Panc1 (cell line): ENCODE data around the gene COIL. TPM values are rescaled to one million over a fixed set of nuclear protein-coding genes. Genes with fewer than 3 reads are reported as not detected.

Source experiments
- ATAC-seq: fragments of 200-7000 bp; cut with Tn5 transposase; 2 replicates; pipeline ENCODE4 v1.9.1; 2020; ENCODE audit warnings: mild to moderate bottlenecking, moderate library complexity
- BruUV-seq: library from RNA; stranded (reverse); fragments of 400-500 nt; replicated peaks from 2 replicates; lab custom pipeline; 2021; lab: Mats Ljungman, UMichigan
- CTCF ChIA-PET: fragments of 300-600 bp; sonication (Branson Sonifier 250); formaldehyde crosslinking; loops from one replicate; lab custom pipeline; 2022; ENCODE audit warnings: antibody characterized with exemption; lab: Charles Lee
- POLR2A ChIA-PET: fragments of 300-600 bp; sonication (Branson Sonifier 250); formaldehyde crosslinking; loops from one replicate; lab custom pipeline; 2022; ENCODE audit warnings: antibody characterized with exemption; lab: Charles Lee
- DNase-seq: peaks from one replicate; pipeline ENCODE4 v3.0.0-alpha.2; 2010; ENCODE audit warnings: low read depth, low spot score
- H3K27ac ChIP-seq: 2 replicates; pipeline ENCODE4 v1.5.1; 2011; ENCODE audit warnings: mild to moderate bottlenecking, low read length, inconsistent platforms
- H3K27me3 ChIP-seq: fragments of 200-500 bp; sonication (Bioruptor generic); 2 replicates; pipeline ENCODE4 v1.6.0; 2014; ENCODE audit warnings: low read length, inconsistent platforms; ENCODE audit not compliant: control insufficient read depth, insufficient read depth
- H3K36me3 ChIP-seq: fragments of 200-500 bp; sonication (Bioruptor generic); 2 replicates; pipeline ENCODE4 v1.5.1; 2014; ENCODE audit warnings: inconsistent platforms, mild to moderate bottlenecking, low read length, moderate library complexity; ENCODE audit not compliant: control insufficient read depth, insufficient read depth
- H3K4me1 ChIP-seq: 2 replicates; pipeline ENCODE4 v1.5.1; 2011; ENCODE audit warnings: inconsistent platforms, mild to moderate bottlenecking, low read length, moderate library complexity; ENCODE audit not compliant: control insufficient read depth, insufficient read depth
- H3K4me3 ChIP-seq, 2 experiments: 2 replicates each; pipeline ENCODE4 v1.5.1; 2011 to 2012; ENCODE audit warnings: low read depth in 2 of 2, low read length in 2 of 2, mild to moderate bottlenecking in 2 of 2, inconsistent platforms in 1 of 2, moderate library complexity in 1 of 2
- H3K9me3 ChIP-seq: fragments of 200-500 bp; sonication (Bioruptor generic); 2 replicates; pipeline ENCODE4 v1.5.1; 2014; ENCODE audit warnings: low read depth, mild to moderate bottlenecking, inconsistent platforms, low read length, moderate library complexity; ENCODE audit not compliant: control insufficient read depth, insufficient read depth
- POLR2AphosphoS5 ChIP-seq: IDR thresholded peaks from 2 replicates; pipeline ENCODE4 v1.6.1; 2012; ENCODE audit warnings: mild to moderate bottlenecking, low read depth, low read length, moderate library complexity
- REST ChIP-seq, 2 experiments: IDR thresholded peaks; 2 replicates each; pipeline ENCODE4 v1.6.1; 2011 to 2012; ENCODE audit warnings: low read depth in 2 of 2, control low read depth in 1 of 2, low read length in 1 of 2, mild to moderate bottlenecking in 1 of 2, moderate library complexity in 1 of 2; ENCODE audit not compliant: insufficient read depth in 1 of 2
- SIN3A ChIP-seq: IDR thresholded peaks from 2 replicates; pipeline ENCODE4 v1.6.1; 2012; ENCODE audit warnings: low read depth, mild to moderate bottlenecking, low read length, moderate library complexity, borderline replicate concordance; ENCODE audit not compliant: insufficient read depth
- TCF7L2 ChIP-seq: IDR thresholded peaks from 2 replicates; pipeline ENCODE4 v1.6.1; 2011; ENCODE audit warnings: mild to moderate bottlenecking, low read depth, low read length, inconsistent platforms
- in situ Hi-C: cut with HindIII; loops from 2 replicates; pipeline ENCODE4 v1.10.0; 2016; ENCODE audit warnings: low sequenced_read_pairs, low pct_unique_long_range_greater_than_20kb
- intact Hi-C: fragments of 100-400 bp; cut with micrococcal nuclease; formaldehyde crosslinking; loops from one replicate; pipeline ENCODE4 v1.10.0; 2022; ENCODE audit not compliant: unreplicated experiment
- total RNA-seq: library from RNA; stranded (reverse); gene quantifications from one replicate; pipeline ENCODE4 v1.2.1, GENCODE V29; 2021; ENCODE audit not compliant: unreplicated experiment
- TF ChIP-seq, protein P1 (sequence below): fragments of 450-650 bp; IDR thresholded peaks from 2 replicates; pipeline ENCODE4 v1.5.1; 2017; ENCODE audit warnings: mild to moderate bottlenecking

COIL gene
- total RNA-seq, 1 experiment from 2014 or later, result 32.9 TPM

GRCh38 chr17:56896217-56896967, 64.5 kb downstream of the COIL start:
- ChIA-PET POLR2A (no interaction called here), CTCF (no interaction called here)
- BruUV-seq, result no TSS peak
- no peak for TF ChIP-seq TCF7L2
- no peak for TF ChIP-seq SIN3A
- TF ChIP-seq REST (IDR thresholded peaks at IDR 0.05; ENCODE audit: insufficient read depth in 1 of 2, low read depth in 2 of 2, low read length in 1 of 2), result no peak
- no peak for TF ChIP-seq POLR2AphosphoS5
- TF ChIP-seq, protein P1, sequence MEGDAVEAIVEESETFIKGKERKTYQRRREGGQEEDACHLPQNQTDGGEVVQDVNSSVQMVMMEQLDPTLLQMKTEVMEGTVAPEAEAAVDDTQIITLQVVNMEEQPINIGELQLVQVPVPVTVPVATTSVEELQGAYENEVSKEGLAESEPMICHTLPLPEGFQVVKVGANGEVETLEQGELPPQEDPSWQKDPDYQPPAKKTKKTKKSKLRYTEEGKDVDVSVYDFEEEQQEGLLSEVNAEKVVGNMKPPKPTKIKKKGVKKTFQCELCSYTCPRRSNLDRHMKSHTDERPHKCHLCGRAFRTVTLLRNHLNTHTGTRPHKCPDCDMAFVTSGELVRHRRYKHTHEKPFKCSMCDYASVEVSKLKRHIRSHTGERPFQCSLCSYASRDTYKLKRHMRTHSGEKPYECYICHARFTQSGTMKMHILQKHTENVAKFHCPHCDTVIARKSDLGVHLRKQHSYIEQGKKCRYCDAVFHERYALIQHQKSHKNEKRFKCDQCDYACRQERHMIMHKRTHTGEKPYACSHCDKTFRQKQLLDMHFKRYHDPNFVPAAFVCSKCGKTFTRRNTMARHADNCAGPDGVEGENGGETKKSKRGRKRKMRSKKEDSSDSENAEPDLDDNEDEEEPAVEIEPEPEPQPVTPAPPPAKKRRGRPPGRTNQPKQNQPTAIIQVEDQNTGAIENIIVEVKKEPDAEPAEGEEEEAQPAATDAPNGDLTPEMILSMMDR, result no peak
- no peak overlapping the region for H3K4me3 ChIP-seq
- no peaks in the 10 kb centered on the region for H3K9me3 ChIP-seq
- H3K4me1 ChIP-seq, result no peaks in the 10 kb centered on the region
- intact Hi-C loops, result no loop called here
- in situ Hi-C loops, result no loop called here
- no peak overlapping the region for H3K27ac ChIP-seq
- no peaks in the 10 kb centered on the region for H3K27me3 ChIP-seq
- peaks cover 12% of the 10 kb centered on the region for H3K36me3 ChIP-seq
- ATAC-seq (no peak), DNase-seq (no peak)

DNA sequence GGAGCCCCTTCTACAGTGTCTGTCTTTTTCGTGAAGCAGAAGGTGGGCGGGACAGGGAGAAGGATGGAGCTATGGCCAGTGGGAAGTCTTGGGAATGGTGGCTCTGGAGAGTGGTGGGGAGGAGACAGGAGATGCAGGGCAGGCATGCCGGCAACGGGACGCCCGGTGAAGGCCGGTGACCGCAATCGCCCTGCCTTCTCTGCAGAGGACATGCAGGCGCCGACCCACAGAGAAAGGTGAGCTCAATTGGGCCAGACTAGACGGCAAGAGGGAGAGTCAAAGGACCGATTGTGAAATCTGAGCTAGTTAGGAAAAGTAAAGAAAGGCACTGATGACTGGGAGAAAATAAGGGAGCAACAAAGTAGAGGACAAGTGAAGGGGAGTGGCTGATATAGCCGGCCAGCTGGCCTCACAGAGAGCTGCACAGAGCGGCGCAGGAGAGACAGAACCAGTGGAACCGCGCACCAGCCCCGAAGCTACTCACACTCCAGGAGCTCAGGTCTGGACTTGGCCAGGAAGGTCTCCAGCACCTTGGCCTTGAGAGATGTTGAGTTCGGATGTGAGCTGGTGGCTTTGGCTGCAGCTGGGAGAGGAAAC, 65.9 kb downstream of the COIL start:
- H3K36me3 ChIP-seq, result peaks cover 14% of the 10 kb centered on the region
- ChIA-PET CTCF (no interaction called here), POLR2A (interaction anchor here (0.6 kb wide), 1 partner anchor 27 kb away, joined by 6 read pairs; no protein-coding TSS in a partner anchor)
- no peaks in the 10 kb centered on the region for H3K27me3 ChIP-seq
- H3K27ac ChIP-seq, result no peak overlapping the region
- no TSS peak for BruUV-seq
- H3K4me3 ChIP-seq, result no peak overlapping the region
- no peaks in the 10 kb centered on the region for H3K9me3 ChIP-seq
- no peaks in the 10 kb centered on the region for H3K4me1 ChIP-seq
- no peak for ATAC-seq
- intact Hi-C loops (no loop called here), in situ Hi-C loops (no loop called here)
- DNase-seq, result no peak
- TF ChIP-seq, protein P1, result no peak
- TF ChIP-seq TCF7L2, result no peak
